AG09319 (cell line): Measurements from ENCODE around the gene RHNO1.

ENCODE experiments used
- DNase-seq: peaks from one replicate; pipeline ENCODE4 v3.0.0-alpha.2; 2010; ENCODE audit warnings: low read depth; ENCODE audit errors: extremely low read depth
- TF ChIP-seq, protein P1 (sequence below): IDR thresholded peaks from 2 replicates; pipeline ENCODE4 v1.5.1; 2011; ENCODE audit warnings: low read depth, mild to moderate bottlenecking, inconsistent platforms, low read length, moderate library complexity

The RHNO1 gene

GRCh38 chr12:2904260-2904659 lies 27.2 kb downstream of the RHNO1 start:
- no peak for DNase-seq
- TF ChIP-seq, protein P1, sequence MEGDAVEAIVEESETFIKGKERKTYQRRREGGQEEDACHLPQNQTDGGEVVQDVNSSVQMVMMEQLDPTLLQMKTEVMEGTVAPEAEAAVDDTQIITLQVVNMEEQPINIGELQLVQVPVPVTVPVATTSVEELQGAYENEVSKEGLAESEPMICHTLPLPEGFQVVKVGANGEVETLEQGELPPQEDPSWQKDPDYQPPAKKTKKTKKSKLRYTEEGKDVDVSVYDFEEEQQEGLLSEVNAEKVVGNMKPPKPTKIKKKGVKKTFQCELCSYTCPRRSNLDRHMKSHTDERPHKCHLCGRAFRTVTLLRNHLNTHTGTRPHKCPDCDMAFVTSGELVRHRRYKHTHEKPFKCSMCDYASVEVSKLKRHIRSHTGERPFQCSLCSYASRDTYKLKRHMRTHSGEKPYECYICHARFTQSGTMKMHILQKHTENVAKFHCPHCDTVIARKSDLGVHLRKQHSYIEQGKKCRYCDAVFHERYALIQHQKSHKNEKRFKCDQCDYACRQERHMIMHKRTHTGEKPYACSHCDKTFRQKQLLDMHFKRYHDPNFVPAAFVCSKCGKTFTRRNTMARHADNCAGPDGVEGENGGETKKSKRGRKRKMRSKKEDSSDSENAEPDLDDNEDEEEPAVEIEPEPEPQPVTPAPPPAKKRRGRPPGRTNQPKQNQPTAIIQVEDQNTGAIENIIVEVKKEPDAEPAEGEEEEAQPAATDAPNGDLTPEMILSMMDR, result no peak

DNA sequence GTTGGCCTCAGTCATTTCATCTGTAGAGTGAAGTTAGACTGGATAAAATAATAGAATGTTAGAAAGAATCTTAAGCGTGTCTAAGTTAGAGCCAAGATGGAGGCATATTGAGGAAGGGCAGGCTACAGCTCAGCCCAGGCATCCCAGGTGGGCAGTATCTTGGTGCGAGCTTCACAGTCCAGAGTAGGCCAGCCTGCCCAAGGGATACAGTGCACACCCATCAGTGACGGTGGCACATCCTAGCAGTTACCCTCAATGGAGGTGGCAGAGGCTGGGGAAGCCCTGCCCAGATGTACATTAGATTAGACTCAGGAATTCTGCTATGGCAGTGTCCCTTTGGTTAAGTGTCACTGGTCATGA lies 35.2 kb downstream of the RHNO1 start:
- DNase-seq, result no peak
- TF ChIP-seq, protein P1, result no peak

GRCh38 chr12:2919249-2919648 lies 42.2 kb downstream of the RHNO1 start:
- TF ChIP-seq, protein P1, result no peak
- no peak for DNase-seq

DNA sequence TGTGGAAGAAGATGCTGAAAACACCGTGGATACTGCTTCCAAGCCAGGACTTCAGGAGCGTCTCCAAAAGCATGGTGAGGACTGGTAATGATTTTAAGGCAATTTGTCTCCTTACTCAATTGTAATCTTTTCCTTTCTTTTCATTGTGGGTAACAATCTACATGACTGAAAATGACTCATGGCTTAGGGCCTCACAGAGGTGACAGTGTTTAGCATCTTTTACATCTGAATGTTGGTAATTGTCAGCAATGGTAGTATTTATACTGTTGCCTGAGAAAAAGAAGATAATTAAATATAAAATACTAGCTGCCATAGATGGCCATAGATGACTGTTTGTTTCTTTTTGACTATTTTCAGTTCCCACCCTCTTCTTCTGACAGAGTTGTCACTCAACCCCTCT lies 45.3 kb downstream of the RHNO1 start:
- no peak for DNase-seq
- TF ChIP-seq, protein P1, result no peak

DNA sequence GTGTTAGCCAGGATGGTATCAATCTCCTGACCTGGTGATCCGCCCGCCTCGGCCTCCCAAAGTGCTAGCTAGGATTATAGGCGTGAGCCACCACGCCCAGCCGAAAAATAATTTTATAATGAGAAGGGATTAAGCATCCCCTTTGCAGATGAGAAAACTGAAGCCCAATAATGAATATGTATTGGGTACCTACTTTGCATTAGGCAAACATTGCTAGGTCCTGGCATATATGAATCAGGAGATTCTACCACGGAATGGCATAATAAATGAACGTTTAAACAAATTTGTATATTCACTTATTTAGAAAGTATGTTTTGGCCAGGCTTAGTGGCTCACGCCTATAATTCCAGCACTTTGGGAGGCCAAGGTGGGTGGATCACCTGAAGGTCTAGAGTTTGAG lies 46.0 kb downstream of the RHNO1 start:
- DNase-seq, result no peak
- TF ChIP-seq, protein P1, result no peak

GRCh38 chr12:2924019-2924418 lies 47.0 kb downstream of the RHNO1 start:
- peak; percentile 4 for DNase-seq
- TF ChIP-seq, protein P1, result no peak

- no peak for DNase-seq
- TF ChIP-seq, protein P1, result no peak
These were observed 48.4 kb downstream of the RHNO1 start for GRCh38 chr12:2925322-2925995.
